Glutamatergic neuron (in vitro differentiated cells): Measurements from ENCODE around the gene SCRN1. TPM values are rescaled to one million over a fixed set of nuclear protein-coding genes. Genes with fewer than 3 reads are reported as not detected.

Experiments used
- DNase-seq: peaks from one replicate; pipeline ENCODE4 v3.0.0; 2022
- H3K27ac Mint-ChIP-seq: one replicate; pipeline ENCODE4 v1.8.0; 2020; ENCODE audit warnings: mild to moderate bottlenecking, mixed read lengths, inconsistent platforms; ENCODE audit not compliant: unreplicated experiment
- H3K27me3 Mint-ChIP-seq: one replicate; pipeline ENCODE4 v1.8.0; 2020; ENCODE audit warnings: mild to moderate bottlenecking, moderate library complexity, mixed read lengths, inconsistent platforms; ENCODE audit not compliant: unreplicated experiment
- H3K36me3 Mint-ChIP-seq: one replicate; pipeline ENCODE4 v1.8.0; 2020; ENCODE audit warnings: mild to moderate bottlenecking, mixed read lengths, inconsistent platforms; ENCODE audit not compliant: unreplicated experiment
- H3K4me1 Mint-ChIP-seq: one replicate; pipeline ENCODE4 v1.8.0; 2020; ENCODE audit warnings: mild to moderate bottlenecking, low read depth, mixed read lengths, inconsistent platforms; ENCODE audit not compliant: unreplicated experiment
- H3K4me3 Mint-ChIP-seq: one replicate; pipeline ENCODE4 v1.8.0; 2020; ENCODE audit warnings: mild to moderate bottlenecking, mixed read lengths, inconsistent platforms; ENCODE audit not compliant: unreplicated experiment
- H3K9me3 Mint-ChIP-seq: one replicate; pipeline ENCODE4 v1.8.0; 2020; ENCODE audit warnings: mild to moderate bottlenecking, moderate library complexity, mixed read lengths, inconsistent platforms; ENCODE audit not compliant: unreplicated experiment
- total RNA-seq: library from RNA; stranded (reverse); fragmentation: NEBNext Ultra II Directional; extraction: Animal tissue kit (Norgen Biotek cat#: 25700); gene quantifications from one replicate; pipeline ENCODE4 v1.2.1, GENCODE V29; 2021; ENCODE audit not compliant: unreplicated experiment
- TF ChIP-seq, protein P1 (sequence below): fragments of 200-600 bp; sonication (generic); IDR thresholded peaks from one replicate; pipeline ENCODE4 v1.5.0; 2021; ENCODE audit not compliant: partially characterized antibody, unreplicated experiment

The SCRN1 gene
- total RNA-seq, 1 donor from 2014 or later, result 168 TPM

DNA sequence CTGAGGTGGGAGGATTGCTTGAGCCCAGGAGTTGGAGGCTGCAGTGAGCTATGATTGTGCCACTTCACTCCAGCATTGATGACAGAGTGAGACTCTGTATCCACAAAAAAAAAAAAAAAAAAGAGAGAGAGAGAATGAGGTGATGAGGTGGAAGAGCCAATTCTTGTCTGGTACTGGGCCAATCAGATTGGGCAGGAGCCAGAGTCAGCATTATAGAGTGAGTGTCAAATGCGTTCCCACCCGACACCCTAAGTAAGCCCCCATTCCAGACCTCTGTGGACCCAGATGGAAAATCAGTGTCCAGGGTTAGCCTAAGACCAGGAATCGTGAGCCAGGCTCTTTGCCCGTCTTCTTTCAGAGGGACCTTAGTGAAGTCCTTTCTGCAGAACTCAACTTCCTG, 99.3 kb downstream of the SCRN1 start:
- peaks cover 6% of the 10 kb centered on the region for H3K36me3 Mint-ChIP-seq
- DNase-seq, result no peak
- H3K4me3 Mint-ChIP-seq, result no peak overlapping the region
- H3K27me3 Mint-ChIP-seq, result peaks cover 4% of the 10 kb centered on the region
- TF ChIP-seq, protein P1, sequence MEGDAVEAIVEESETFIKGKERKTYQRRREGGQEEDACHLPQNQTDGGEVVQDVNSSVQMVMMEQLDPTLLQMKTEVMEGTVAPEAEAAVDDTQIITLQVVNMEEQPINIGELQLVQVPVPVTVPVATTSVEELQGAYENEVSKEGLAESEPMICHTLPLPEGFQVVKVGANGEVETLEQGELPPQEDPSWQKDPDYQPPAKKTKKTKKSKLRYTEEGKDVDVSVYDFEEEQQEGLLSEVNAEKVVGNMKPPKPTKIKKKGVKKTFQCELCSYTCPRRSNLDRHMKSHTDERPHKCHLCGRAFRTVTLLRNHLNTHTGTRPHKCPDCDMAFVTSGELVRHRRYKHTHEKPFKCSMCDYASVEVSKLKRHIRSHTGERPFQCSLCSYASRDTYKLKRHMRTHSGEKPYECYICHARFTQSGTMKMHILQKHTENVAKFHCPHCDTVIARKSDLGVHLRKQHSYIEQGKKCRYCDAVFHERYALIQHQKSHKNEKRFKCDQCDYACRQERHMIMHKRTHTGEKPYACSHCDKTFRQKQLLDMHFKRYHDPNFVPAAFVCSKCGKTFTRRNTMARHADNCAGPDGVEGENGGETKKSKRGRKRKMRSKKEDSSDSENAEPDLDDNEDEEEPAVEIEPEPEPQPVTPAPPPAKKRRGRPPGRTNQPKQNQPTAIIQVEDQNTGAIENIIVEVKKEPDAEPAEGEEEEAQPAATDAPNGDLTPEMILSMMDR, result no peak
- no peaks in the 10 kb centered on the region for H3K9me3 Mint-ChIP-seq
- H3K4me1 Mint-ChIP-seq, result peaks cover 1% of the 10 kb centered on the region
- no peak overlapping the region for H3K27ac Mint-ChIP-seq

DNA sequence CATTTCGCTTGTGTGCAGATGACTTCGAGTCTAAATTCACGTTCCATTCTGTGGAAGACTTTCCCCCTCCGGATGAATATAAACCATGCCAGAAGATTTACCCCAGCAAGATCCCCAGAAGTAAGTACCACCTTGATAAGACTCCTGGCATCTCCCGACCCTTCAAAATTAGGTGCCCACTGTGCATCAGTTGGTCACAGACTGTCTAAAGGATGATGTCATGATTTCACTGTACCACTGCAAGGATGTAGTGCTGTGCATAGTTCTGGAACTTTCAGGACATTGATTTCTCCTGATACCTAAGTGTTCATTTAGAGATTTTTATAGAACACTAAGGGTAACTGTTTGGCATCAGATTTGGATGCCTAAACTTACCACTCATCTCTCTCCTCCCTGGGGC, 100.3 kb downstream of the SCRN1 start:
- no peak for DNase-seq
- TF ChIP-seq, protein P1, result no peak
- H3K36me3 Mint-ChIP-seq, result peaks cover 6% of the 10 kb centered on the region
- no peak overlapping the region for H3K27ac Mint-ChIP-seq
- no peak overlapping the region for H3K4me3 Mint-ChIP-seq
- H3K9me3 Mint-ChIP-seq, result no peaks in the 10 kb centered on the region
- H3K4me1 Mint-ChIP-seq, result peaks cover 1% of the 10 kb centered on the region
- peaks cover 4% of the 10 kb centered on the region for H3K27me3 Mint-ChIP-seq

DNA sequence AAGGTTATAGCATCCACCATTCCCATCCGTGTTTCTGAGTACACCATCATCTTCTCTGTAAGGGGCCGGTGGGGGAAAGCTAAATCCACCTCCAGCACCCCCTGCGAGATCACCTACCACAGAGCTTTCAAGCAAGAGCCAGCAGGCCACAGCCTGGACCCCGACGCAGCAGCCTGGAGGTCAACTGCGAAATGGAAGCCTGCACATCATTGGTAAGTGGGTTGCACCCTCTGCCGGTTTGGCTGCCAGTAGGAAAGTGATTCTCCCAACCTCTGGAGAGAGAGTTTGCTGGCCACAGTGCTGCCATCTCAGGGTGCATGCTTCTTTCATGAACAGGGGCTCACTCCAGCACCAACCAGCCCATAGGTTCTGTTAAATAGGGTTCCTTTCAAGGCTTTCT, 101.6 kb downstream of the SCRN1 start:
- H3K27ac Mint-ChIP-seq, result no peak overlapping the region
- no peak overlapping the region for H3K4me3 Mint-ChIP-seq

DNA sequence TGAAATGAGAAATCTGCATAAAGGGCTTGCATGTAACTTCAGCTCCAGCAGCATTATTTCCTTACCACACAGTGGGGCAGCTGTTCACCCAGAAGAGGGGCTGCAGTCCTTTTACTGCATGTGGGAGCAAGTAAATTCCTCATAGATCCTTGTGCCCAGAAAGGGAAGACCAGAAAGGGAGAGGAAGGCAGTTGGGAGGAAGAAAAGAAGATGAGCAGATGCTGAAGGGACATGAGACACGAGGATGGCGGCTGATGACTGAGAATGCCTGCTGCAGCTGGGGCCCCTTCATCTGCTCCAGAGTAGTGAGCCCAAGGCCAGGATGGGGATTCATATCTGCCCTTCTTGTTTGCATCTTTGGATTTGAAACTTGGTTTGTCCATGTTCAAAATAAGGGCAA, 102.8 kb downstream of the SCRN1 start:
- H3K4me1 Mint-ChIP-seq, result peaks cover 5% of the 10 kb centered on the region

More for the DNA sequence above, 101.6 kb downstream of the SCRN1 start:
- peaks cover 6% of the 10 kb centered on the region for H3K36me3 Mint-ChIP-seq
- TF ChIP-seq, protein P1, result no peak
- no peaks in the 10 kb centered on the region for H3K9me3 Mint-ChIP-seq
- H3K27me3 Mint-ChIP-seq, result peaks cover 8% of the 10 kb centered on the region
- H3K4me1 Mint-ChIP-seq, result peaks cover 2% of the 10 kb centered on the region
- DNase-seq, result no peak

DNA sequence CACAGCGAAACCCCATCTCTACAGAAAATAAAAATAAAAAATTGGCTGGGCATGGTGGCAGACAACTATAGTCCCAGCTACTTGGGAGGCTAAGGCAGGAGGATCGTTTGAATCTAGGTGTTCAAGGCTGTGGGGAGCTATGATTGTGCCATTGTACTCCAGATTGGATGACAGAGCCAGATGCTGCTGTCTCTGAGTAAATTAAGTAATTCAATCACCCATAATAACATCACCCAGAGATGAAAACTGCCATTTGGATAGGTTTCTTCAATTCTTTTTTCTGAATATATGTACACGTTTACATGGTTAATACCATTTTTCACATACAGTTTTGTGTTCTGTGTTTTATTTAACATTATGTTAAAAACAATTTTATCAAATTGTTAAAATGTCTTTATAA, 104.0 kb downstream of the SCRN1 start:
- DNase-seq, result no peak
- Mint-ChIP-seq H3K4me1 (peaks cover 4% of the 10 kb centered on the region), H3K36me3 (peaks cover 6% of the 10 kb centered on the region), H3K27me3 (peaks cover 13% of the 10 kb centered on the region), H3K4me3 (no peak overlapping the region), H3K27ac (no peak overlapping the region), H3K9me3 (peaks cover 2% of the 10 kb centered on the region)
- TF ChIP-seq, protein P1, result no peak

More for the DNA sequence above, 102.8 kb downstream of the SCRN1 start:
- TF ChIP-seq, protein P1, result no peak
- H3K9me3 Mint-ChIP-seq, result peaks cover under 1% of the 10 kb centered on the region
- no peak overlapping the region for H3K4me3 Mint-ChIP-seq
- no peak overlapping the region for H3K27ac Mint-ChIP-seq
- peaks cover 6% of the 10 kb centered on the region for H3K36me3 Mint-ChIP-seq
- H3K27me3 Mint-ChIP-seq, result peaks cover 11% of the 10 kb centered on the region
- no peak for DNase-seq
